ENCODE data around the gene USP35.

DNA sequence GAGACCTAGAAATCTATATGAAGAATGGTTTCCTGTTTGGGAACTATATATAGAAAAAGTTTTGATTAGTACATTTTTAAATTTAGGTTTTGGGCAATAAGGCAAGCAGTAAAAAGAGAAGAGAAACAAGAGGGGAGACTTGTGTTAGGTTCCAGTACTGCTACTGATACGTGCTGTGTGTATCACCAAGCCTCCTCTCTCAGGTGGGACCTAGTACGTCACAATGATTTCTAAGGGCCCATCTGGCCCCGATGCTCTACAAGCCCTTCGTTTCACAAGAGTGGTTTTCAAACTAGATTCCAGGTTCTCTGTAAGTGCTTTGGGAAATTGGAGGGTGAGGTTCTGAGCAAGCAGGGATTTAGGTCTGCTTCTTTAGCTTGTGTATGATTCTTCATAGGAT, 39.2 kb downstream of the USP35 start:
- TF ChIP-seq EZH2 (IDR thresholded peaks at IDR 0.05; ENCODE audit: insufficient read depth, poor library complexity, severe bottlenecking) (no peak), EZH2phosphoT487 (IDR thresholded peaks at IDR 0.05; ENCODE audit: insufficient read depth, low read depth) (no peak)
